Measurements from ENCODE around the gene COLEC11. TPM values are rescaled to one million over a fixed set of nuclear protein-coding genes. Genes with fewer than 3 reads are reported as not detected.
A peak's percentile ranks its signal among the peaks of the same experiment; 100 is the strongest.

COLEC11 gene
- total RNA-seq, 2 experiments from 2014 or later, result 1.7 TPM; not detected in 1

DNA sequence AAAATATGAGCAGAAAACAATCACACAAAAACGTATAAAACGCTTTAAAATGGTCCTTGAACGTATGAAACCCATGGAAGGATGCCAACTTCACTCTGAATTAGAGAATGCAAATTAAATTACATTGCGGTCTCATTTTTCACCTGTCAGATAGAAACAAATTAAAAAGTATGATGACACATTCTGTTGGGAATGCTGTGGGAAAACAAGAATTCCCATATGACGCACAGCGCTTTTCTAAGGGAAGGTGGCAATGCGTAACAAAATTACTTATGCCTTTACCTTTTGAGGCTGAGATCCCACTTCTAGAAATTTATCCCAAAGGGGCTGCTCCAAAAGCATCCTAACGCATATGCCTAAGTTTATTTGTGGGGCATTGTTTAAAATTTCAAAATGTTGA lies 23.6 kb upstream of the COLEC11 start:
- H3K4me1 ChIP-seq (ENCODE audit: insufficient read depth, low read length, poor library complexity, severe bottlenecking), result peaks cover 14% of the 10 kb centered on the region
- H4K20me1 ChIP-seq (ENCODE audit: insufficient read depth, low read length), result peaks cover 4% of the 10 kb centered on the region; the same call in 1 of the 2 replicates
- no peak overlapping the region for H3K4me2 ChIP-seq (ENCODE audit: low read length)
- no peak overlapping the region for H3K27ac ChIP-seq (ENCODE audit: low read depth, low read length, poor library complexity, severe bottlenecking)
- peaks cover 12% of the 10 kb centered on the region for H3K79me2 ChIP-seq (ENCODE audit: insufficient read depth, low read depth, low read length)
- CTCF ChIA-PET (ENCODE audit: unreplicated experiment), result no interaction called here
- intact Hi-C loops (cut with micrococcal nuclease; ENCODE audit: unreplicated experiment), result no loop called here
- TF ChIP-seq, protein P1, sequence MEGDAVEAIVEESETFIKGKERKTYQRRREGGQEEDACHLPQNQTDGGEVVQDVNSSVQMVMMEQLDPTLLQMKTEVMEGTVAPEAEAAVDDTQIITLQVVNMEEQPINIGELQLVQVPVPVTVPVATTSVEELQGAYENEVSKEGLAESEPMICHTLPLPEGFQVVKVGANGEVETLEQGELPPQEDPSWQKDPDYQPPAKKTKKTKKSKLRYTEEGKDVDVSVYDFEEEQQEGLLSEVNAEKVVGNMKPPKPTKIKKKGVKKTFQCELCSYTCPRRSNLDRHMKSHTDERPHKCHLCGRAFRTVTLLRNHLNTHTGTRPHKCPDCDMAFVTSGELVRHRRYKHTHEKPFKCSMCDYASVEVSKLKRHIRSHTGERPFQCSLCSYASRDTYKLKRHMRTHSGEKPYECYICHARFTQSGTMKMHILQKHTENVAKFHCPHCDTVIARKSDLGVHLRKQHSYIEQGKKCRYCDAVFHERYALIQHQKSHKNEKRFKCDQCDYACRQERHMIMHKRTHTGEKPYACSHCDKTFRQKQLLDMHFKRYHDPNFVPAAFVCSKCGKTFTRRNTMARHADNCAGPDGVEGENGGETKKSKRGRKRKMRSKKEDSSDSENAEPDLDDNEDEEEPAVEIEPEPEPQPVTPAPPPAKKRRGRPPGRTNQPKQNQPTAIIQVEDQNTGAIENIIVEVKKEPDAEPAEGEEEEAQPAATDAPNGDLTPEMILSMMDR (conservative IDR thresholded peaks at IDR 0.05; ENCODE audit: low read length), result no peak
- no peak for TF ChIP-seq EZH2phosphoT487 (IDR thresholded peaks at IDR 0.05; ENCODE audit: borderline replicate concordance, low read depth, low read length)
- no peak for DNase-seq (ENCODE audit: low spot score)
- no TSS peak for BruUV-seq (replicated peaks)
- no peaks in the 10 kb centered on the region for H3K9me2 ChIP-seq (ENCODE audit: insufficient read depth, low read length)
- no peaks in the 10 kb centered on the region for H3K9me3 ChIP-seq (ENCODE audit: low read length)
- no peak overlapping the region for H3K4me3 ChIP-seq (ENCODE audit: low read depth, low read length, poor library complexity, severe bottlenecking)
- H2AFZ ChIP-seq (ENCODE audit: low read length), result no peak overlapping the region
- POLR2A ChIA-PET, result interaction anchor here (0.7 to 1.4 kb wide), 2 partner anchors 13 to 187 kb away, joined by 3 to 5 read pairs; partner anchors contain the start of gene RNASEH1
- peaks cover 10% of the 10 kb centered on the region for H3K36me3 ChIP-seq (ENCODE audit: insufficient read depth, low read length)

DNA sequence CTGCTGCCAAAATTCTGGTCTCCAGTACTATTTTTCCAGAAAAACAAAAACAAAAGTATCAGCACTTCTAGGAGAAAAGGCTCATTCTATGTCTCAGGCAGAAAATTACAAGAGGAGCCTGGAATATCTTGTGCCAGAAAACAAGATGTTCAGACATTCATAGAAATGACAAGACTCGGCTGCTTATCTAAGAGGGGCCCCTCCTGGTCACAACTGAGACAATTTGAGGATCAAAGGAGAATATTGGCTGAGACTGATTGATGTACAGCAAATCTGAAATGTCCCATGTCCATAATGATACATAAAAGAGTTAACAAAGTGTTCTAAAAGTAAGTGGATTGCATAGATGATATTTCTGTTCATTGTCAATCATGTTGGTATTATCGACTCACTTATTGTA lies 22.3 kb upstream of the COLEC11 start:
- Histone ChIP-seq H4K20me1 (ENCODE audit: insufficient read depth, low read length) (peaks cover 13% of the 10 kb centered on the region), H3K4me1 (ENCODE audit: insufficient read depth, low read length, poor library complexity, severe bottlenecking) (peaks cover 27% of the 10 kb centered on the region), H3K9me2 (ENCODE audit: insufficient read depth, low read length) (no peaks in the 10 kb centered on the region), H3K4me2 (ENCODE audit: low read length) (no peak overlapping the region), H3K9me3 (ENCODE audit: low read length) (no peaks in the 10 kb centered on the region), H3K4me3 (ENCODE audit: low read depth, low read length, poor library complexity, severe bottlenecking) (no peak overlapping the region), H3K36me3 (ENCODE audit: insufficient read depth, low read length) (peaks cover 23% of the 10 kb centered on the region), H3K27ac (ENCODE audit: low read depth, low read length, poor library complexity, severe bottlenecking) (no peak overlapping the region), H3K79me2 (ENCODE audit: insufficient read depth, low read depth, low read length) (peaks cover 26% of the 10 kb centered on the region), H2AFZ (ENCODE audit: low read length) (no peak overlapping the region)
- ChIA-PET POLR2A (interaction anchor here (0.6 to 3.9 kb wide), 6 partner anchors 9 to 279 kb away, joined by 3 to 23 read pairs (median 8); partner anchors contain the start of gene RNASEH1), CTCF (ENCODE audit: unreplicated experiment) (no interaction called here)
- no peak for DNase-seq (ENCODE audit: low spot score)
- intact Hi-C loops (cut with micrococcal nuclease; ENCODE audit: unreplicated experiment), result no loop called here
- TF ChIP-seq EZH2phosphoT487 (IDR thresholded peaks at IDR 0.05; ENCODE audit: borderline replicate concordance, low read depth, low read length), result no peak
- TF ChIP-seq, protein P1 (conservative IDR thresholded peaks at IDR 0.05; ENCODE audit: low read length), result peak; percentile 58
- BruUV-seq (replicated peaks), result no TSS peak

DNA sequence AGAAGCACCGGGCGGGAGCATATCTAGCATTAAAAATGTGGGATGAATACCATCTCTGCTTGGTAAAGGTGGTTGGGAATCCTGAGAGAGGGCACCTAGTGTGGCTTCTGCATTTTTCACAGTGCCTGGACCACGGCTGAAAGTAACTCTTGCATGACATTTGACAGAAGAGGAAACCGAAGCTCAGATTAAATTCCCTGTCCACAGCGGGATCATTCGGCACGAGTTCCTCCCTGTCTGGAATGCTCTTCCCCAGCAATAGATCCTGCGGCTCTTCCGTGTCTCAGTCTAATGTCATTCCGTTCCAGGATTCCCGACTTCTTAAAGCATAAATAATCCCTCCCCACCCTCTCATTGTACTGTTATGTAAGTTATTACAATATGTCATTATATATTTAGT lies 20.8 kb upstream of the COLEC11 start:
- Histone ChIP-seq H4K20me1 (ENCODE audit: insufficient read depth, low read length) (peaks cover 29% of the 10 kb centered on the region), H3K4me2 (ENCODE audit: low read length) (peak overlapping the region; percentile 66), H3K9me3 (ENCODE audit: low read length) (no peaks in the 10 kb centered on the region), H3K79me2 (ENCODE audit: insufficient read depth, low read depth, low read length) (peaks cover 41% of the 10 kb centered on the region), H3K9me2 (ENCODE audit: insufficient read depth, low read length) (no peaks in the 10 kb centered on the region), H3K4me3 (ENCODE audit: low read depth, low read length, poor library complexity, severe bottlenecking) (peak overlapping the region; percentile 82), H3K27ac (ENCODE audit: low read depth, low read length, poor library complexity, severe bottlenecking) (no peak overlapping the region), H3K36me3 (ENCODE audit: insufficient read depth, low read length) (peaks cover 39% of the 10 kb centered on the region), H3K4me1 (ENCODE audit: insufficient read depth, low read length, poor library complexity, severe bottlenecking) (peaks cover 42% of the 10 kb centered on the region), H2AFZ (ENCODE audit: low read length) (no peak overlapping the region)
- CTCF ChIA-PET (ENCODE audit: unreplicated experiment), result no interaction called here
- POLR2A ChIA-PET, result interaction anchor here (0.6 to 3.9 kb wide), 5 partner anchors 14 to 683 kb away, joined by 3 to 23 read pairs (median 8); partner anchors contain the start of gene RNASEH1
- no TSS peak for BruUV-seq (replicated peaks)
- TF ChIP-seq, protein P1 (conservative IDR thresholded peaks at IDR 0.05; ENCODE audit: low read length), result no peak
- TF ChIP-seq EZH2phosphoT487 (IDR thresholded peaks at IDR 0.05; ENCODE audit: borderline replicate concordance, low read depth, low read length), result no peak
- no peak for DNase-seq (ENCODE audit: low spot score)
- intact Hi-C loops (cut with micrococcal nuclease; ENCODE audit: unreplicated experiment), result loop anchor here (2.0 kb wide), 1 partner anchor 55 kb away; the partner anchor contains the start of gene ADI1

Data from OCI-LY7 (cell line).